Stimulated activated CD8-positive, alpha-beta memory T cell treated with anti-CD3 and anti-CD28 coated beads, Interleukin-4, amount 100 ng/mL, for 4 hours (primary cell): Measurements from ENCODE around the gene MED26.

Source experiments
- DNase-seq, 2 donors: peaks; one replicate each; pipeline ENCODE4 v3.0.0-alpha.2; 2020; ENCODE audit warnings: low read depth in 2 of 2, low spot score in 1 of 2

The MED26 gene

GRCh38 chr19:16590876-16591802 lies 36.9 kb downstream of the MED26 start:
- DNase-seq = no peak

GRCh38 chr19:16589917-16590316 lies 38.1 kb downstream of the MED26 start:
- DNase-seq = no peak

GRCh38 chr19:16588824-16589577 lies 39.0 kb downstream of the MED26 start:
- DNase-seq = no peak

GRCh38 chr19:16587833-16588823 lies 39.9 kb downstream of the MED26 start:
- DNase-seq = peak in 1 of 2 donors; percentile 35

- peak in 1 of 2 donors; percentile 58 for DNase-seq
Observed at GRCh38 chr19:16586991-16587832, 40.8 kb downstream of the MED26 start.

- no peak for DNase-seq
Observed at GRCh38 chr19:16586477-16586871, 41.5 kb downstream of the MED26 start.

- no peak for DNase-seq
Observed at GRCh38 chr19:16585808-16586476, 42.1 kb downstream of the MED26 start.

GRCh38 chr19:16585094-16585801 lies 42.8 kb downstream of the MED26 start:
- no peak for DNase-seq

GRCh38 chr19:16584248-16585093 lies 43.5 kb downstream of the MED26 start:
- DNase-seq = peak; percentile 72 to 82

- DNase-seq = no peak
Observed at GRCh38 chr19:16582486-16583261, 45.3 kb downstream of the MED26 start.

GRCh38 chr19:16581971-16582343 lies 46.0 kb downstream of the MED26 start:
- DNase-seq = no peak

GRCh38 chr19:16581145-16581970 lies 46.6 kb downstream of the MED26 start:
- no peak for DNase-seq

GRCh38 chr19:16579381-16579780 lies 48.6 kb downstream of the MED26 start:
- no peak for DNase-seq

- DNase-seq = no peak
Observed at GRCh38 chr19:16577531-16577985, 50.4 kb downstream of the MED26 start.

- no peak for DNase-seq
Observed at GRCh38 chr19:16576690-16577530, 51.1 kb downstream of the MED26 start.
